IMR-90 (cell line): ENCODE results near the gene ESYT1. TPM values are rescaled to one million over a fixed set of nuclear protein-coding genes. Genes with fewer than 3 reads are reported as not detected.

ENCODE experiments used
- ATAC-seq: fragments of 200-7000 bp; cut with Tn5 transposase; 2 replicates; pipeline ENCODE4 v1.9.1; 2020; ENCODE audit warnings: low read depth, mild to moderate bottlenecking, moderate library complexity
- BruUV-seq: library from RNA; stranded (reverse); fragments of 400-500 nt; replicated peaks from 2 replicates; lab custom pipeline; 2021; lab: Mats Ljungman, UMichigan
- CTCF ChIA-PET: fragments of 300-600 bp; formaldehyde crosslinking; extraction: SDS; loops from one replicate; lab custom pipeline; 2021; ENCODE audit warnings: antibody characterized with exemption; lab: Yijun Ruan, JAX
- POLR2A ChIA-PET: fragments of 300-600 bp; sonication (Branson Sonifier 250); formaldehyde crosslinking; loops from one replicate; lab custom pipeline; 2022; ENCODE audit warnings: antibody characterized with exemption; ENCODE audit not compliant: unreplicated experiment; lab: Charles Lee
- DNase-seq: peaks from one replicate; pipeline ENCODE4 v3.0.0; 2013
- H2AFZ ChIP-seq: replicated peaks from 2 replicates; pipeline ENCODE3; 2013; ENCODE audit warnings: low read length, mild to moderate bottlenecking; ENCODE audit not compliant: poor library complexity
- H2AK5ac ChIP-seq: 2 replicates; pipeline ENCODE4 v1.6.1; 2013; ENCODE audit warnings: low read depth, low read length, inconsistent platforms
- H2AK9ac ChIP-seq: replicated peaks from 2 replicates; pipeline ENCODE3; 2013; ENCODE audit warnings: mild to moderate bottlenecking, low read depth, low read length, moderate library complexity; ENCODE audit not compliant: poor library complexity
- H2BK120ac ChIP-seq: 2 replicates; pipeline ENCODE4 v1.6.1; 2013; ENCODE audit warnings: low read depth, low read length, inconsistent platforms
- H2BK15ac ChIP-seq: 3 replicates; pipeline ENCODE4 v1.6.1; 2013; ENCODE audit warnings: low read depth, low read length, inconsistent platforms
- H2BK20ac ChIP-seq: 2 replicates; pipeline ENCODE4 v1.6.1; 2013; ENCODE audit warnings: low read depth, mild to moderate bottlenecking, inconsistent platforms, low read length, moderate library complexity
- H2BK5ac ChIP-seq: 2 replicates; pipeline ENCODE4 v1.6.1; 2013; ENCODE audit warnings: mild to moderate bottlenecking, low read depth, low read length, inconsistent platforms; ENCODE audit not compliant: poor library complexity, severe bottlenecking
- H3K14ac ChIP-seq: replicated peaks from 2 replicates; pipeline ENCODE4 v1.6.1; 2013; ENCODE audit warnings: low read depth, low read length, inconsistent platforms
- H3K18ac ChIP-seq: 2 replicates; pipeline ENCODE4 v1.6.1; 2013; ENCODE audit warnings: low read depth, low read length, control low read depth
- H3K23ac ChIP-seq: 2 replicates; pipeline ENCODE4 v1.6.1; 2013; ENCODE audit warnings: low read depth, low read length, inconsistent platforms
- H3K27ac ChIP-seq: 2 replicates; pipeline ENCODE4 v1.5.1; 2013; ENCODE audit warnings: mild to moderate bottlenecking, control low read depth, low read length; ENCODE audit not compliant: insufficient read depth
- H3K27me3 ChIP-seq: 2 replicates; pipeline ENCODE4 v1.6.1; 2013; ENCODE audit warnings: low read length; ENCODE audit not compliant: control insufficient read depth, insufficient read depth
- H3K36me3 ChIP-seq: 2 replicates; pipeline ENCODE4 v1.6.1; 2013; ENCODE audit warnings: low read length, mixed read lengths; ENCODE audit not compliant: control insufficient read depth, insufficient read depth
- H3K4ac ChIP-seq: 2 replicates; pipeline ENCODE4 v1.6.1; 2013; ENCODE audit warnings: low read depth, low read length, inconsistent platforms
- H3K4me1 ChIP-seq: 2 replicates; pipeline ENCODE4 v1.6.1; 2013; ENCODE audit warnings: low read length, mixed read lengths; ENCODE audit not compliant: control insufficient read depth, insufficient read depth
- H3K4me2 ChIP-seq: 2 replicates; pipeline ENCODE4 v1.6.1; 2013; ENCODE audit warnings: low read depth, mild to moderate bottlenecking, control low read depth, low read length, moderate library complexity
- H3K4me3 ChIP-seq: 2 replicates; pipeline ENCODE4 v1.5.1; 2013; ENCODE audit warnings: low read depth, mild to moderate bottlenecking, control low read depth, low read length, moderate library complexity; ENCODE audit not compliant: insufficient read depth
- H3K56ac ChIP-seq: 2 replicates; pipeline ENCODE4 v1.6.1; 2013; ENCODE audit warnings: low read length, inconsistent platforms; ENCODE audit not compliant: insufficient read depth; ENCODE audit errors: extremely low read depth
- H3K79me1 ChIP-seq, 2 experiments: 2 replicates each; pipeline ENCODE4 v1.6.1; 2013; ENCODE audit warnings: low read length in 2 of 2, inconsistent platforms in 1 of 2, low read depth in 1 of 2
- H3K9ac ChIP-seq: 2 replicates; pipeline ENCODE4 v1.6.1; 2013; ENCODE audit warnings: low read depth, low read length, control low read depth
- H3K9me1 ChIP-seq: 2 replicates; pipeline ENCODE4 v1.6.1; 2013; ENCODE audit warnings: low read length, inconsistent platforms; ENCODE audit not compliant: insufficient read depth
- H3K9me3 ChIP-seq: 2 replicates; pipeline ENCODE4 v1.6.1; 2013; ENCODE audit warnings: low read length; ENCODE audit not compliant: control insufficient read depth, insufficient read depth
- H4K20me1 ChIP-seq: 2 replicates; pipeline ENCODE4 v1.6.1; 2013; ENCODE audit warnings: low read length, inconsistent platforms; ENCODE audit not compliant: insufficient read depth
- H4K5ac ChIP-seq: 2 replicates; pipeline ENCODE4 v1.6.1; 2013; ENCODE audit warnings: mild to moderate bottlenecking, low read depth, low read length, control low read depth
- H4K8ac ChIP-seq, 2 experiments: 2 replicates each; pipeline ENCODE4 v1.6.1; 2013; ENCODE audit warnings: low read depth in 2 of 2, low read length in 2 of 2, control low read depth in 1 of 2, inconsistent platforms in 1 of 2
- H4K91ac ChIP-seq: 2 replicates; pipeline ENCODE4 v1.6.1; 2013; ENCODE audit warnings: low read depth, low read length, inconsistent platforms; ENCODE audit not compliant: insufficient read depth
- BHLHE40 ChIP-seq: fragments of 150-350 bp; IDR thresholded peaks from 2 replicates; pipeline ENCODE4 v1.6.1; 2016; ENCODE audit warnings: mild to moderate bottlenecking, low read depth, low read length
- CEBPB ChIP-seq: IDR thresholded peaks from 2 replicates; pipeline ENCODE4 v1.6.1; 2012; ENCODE audit warnings: low read depth, low read length, improper control_type of control experiment
- FOS ChIP-seq: fragments of 150-350 bp; IDR thresholded peaks from 2 replicates; pipeline ENCODE4 v1.6.1; 2016; ENCODE audit warnings: low read depth, low read length
- MAFK ChIP-seq: IDR thresholded peaks from 2 replicates; pipeline ENCODE4 v1.6.1; 2012; ENCODE audit warnings: low read depth, low read length, improper control_type of control experiment
- MAZ ChIP-seq: IDR thresholded peaks from 2 replicates; pipeline ENCODE4 v1.6.1; 2012; ENCODE audit warnings: low read depth, mild to moderate bottlenecking, low read length, improper control_type of control experiment, moderate library complexity, borderline replicate concordance
- MXI1 ChIP-seq: IDR thresholded peaks from 2 replicates; pipeline ENCODE4 v1.6.1; 2012; ENCODE audit warnings: low read depth, mild to moderate bottlenecking, low read length, moderate library complexity, borderline replicate concordance
- NFE2L2 ChIP-seq: fragments of 150-350 bp; IDR thresholded peaks from 2 replicates; pipeline ENCODE4 v1.6.1; 2016; ENCODE audit warnings: low read depth, mild to moderate bottlenecking, low read length
- RAD21 ChIP-seq: IDR thresholded peaks from 2 replicates; pipeline ENCODE4 v1.6.1; 2012; ENCODE audit warnings: low read length, improper control_type of control experiment
- RCOR1 ChIP-seq: IDR thresholded peaks from 2 replicates; pipeline ENCODE4 v1.6.1; 2012; ENCODE audit warnings: mild to moderate bottlenecking, low read length, improper control_type of control experiment; ENCODE audit not compliant: insufficient replicate concordance
- RFX5 ChIP-seq: IDR thresholded peaks from 2 replicates; pipeline ENCODE4 v1.8.0; 2012; ENCODE audit warnings: low read depth, mild to moderate bottlenecking, low read length, moderate library complexity
- SMC3 ChIP-seq: fragments of 150-350 bp; IDR thresholded peaks from 2 replicates; pipeline ENCODE4 v1.6.1; 2016; ENCODE audit warnings: low read depth, mild to moderate bottlenecking, antibody characterized with exemption, low read length, moderate library complexity
- WGBS, 2 experiments: methylation state at CpG; one replicate each; pipeline versions ENCODE4 v1.1.5 to v1.1.7; 2013; ENCODE audit warnings: missing lambda C conversion rate in 2 of 2; ENCODE audit not compliant: insufficient read length in 1 of 2; ENCODE audit errors: extremely low coverage in 2 of 2; 5-methylcytosine and 5-hydroxymethylcytosine counted together
- dilution Hi-C: fragments of 300-500 bp; cut with HindIII; formaldehyde crosslinking; loops from one replicate; pipeline ENCODE4 v1.14.3; 2018; ENCODE audit warnings: low sequenced_read_pairs; ENCODE audit not compliant: unreplicated experiment
- in situ Hi-C: fragments of 300-500 bp; cut with MboI; formaldehyde crosslinking; loops from 3 replicates; pipeline ENCODE4 v1.14.3; 2019; ENCODE audit warnings: low sequenced_read_pairs, inconsistent platforms, mixed read lengths
- intact Hi-C: fragments of 100-400 bp; cut with micrococcal nuclease; formaldehyde crosslinking; loops from 2 replicates; pipeline ENCODE4 v1.10.0; 2022
- polyA plus RNA-seq, 3 experiments: library from polyadenylated mRNA; depleted of rRNA; stranded (reverse); fragments of >200 nt; gene quantifications; 2 replicates each; pipeline ENCODE4 v1.2.3, GENCODE V29; 2012; ENCODE audit warnings: low replicate concordance in 1 of 3
- total RNA-seq: library from RNA; depleted of rRNA; stranded (reverse); fragments of >200 nt; gene quantifications from 2 replicates; pipeline ENCODE4 v1.2.3, GENCODE V29; 2012
- TF ChIP-seq, protein P1 (sequence below): fragments of 150-350 bp; IDR thresholded peaks from 2 replicates; pipeline ENCODE4 v1.6.1; 2016; ENCODE audit warnings: low read depth, mild to moderate bottlenecking, low read length, moderate library complexity, borderline replicate concordance
- TF ChIP-seq, protein P2 (sequence below): conservative IDR thresholded peaks from 2 replicates; pipeline ENCODE4 v1.5.1; 2012; ENCODE audit warnings: mild to moderate bottlenecking, low read depth, low read length, improper control_type of control experiment

The ESYT1 gene
- total and polyA plus RNA-seq, 2 of the 4 experiments (the other 2 are of a cell fraction), result 150 to 153 TPM

DNA sequence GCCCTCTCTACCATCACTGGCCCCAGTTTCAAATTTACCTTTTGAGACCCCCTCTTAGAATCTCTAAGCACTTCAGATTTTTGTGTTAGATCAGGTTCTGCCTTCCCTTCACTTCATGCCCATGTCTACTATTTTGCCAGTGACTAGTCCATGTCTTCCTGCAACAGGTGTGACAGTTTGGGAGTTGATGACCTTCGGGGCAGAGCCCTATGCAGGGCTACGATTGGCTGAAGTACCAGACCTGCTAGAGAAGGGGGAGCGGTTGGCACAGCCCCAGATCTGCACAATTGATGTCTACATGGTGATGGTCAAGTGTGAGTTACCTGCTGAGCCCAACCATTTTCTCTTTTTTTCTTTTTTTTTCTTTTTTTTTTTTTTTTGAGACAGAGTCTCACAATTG lies 29.5 kb upstream of the ESYT1 start:
- Histone ChIP-seq H3K9me3 (no peaks in the 10 kb centered on the region), H2AFZ (no peak overlapping the region), H3K23ac (no peak overlapping the region), H3K27ac (no peak overlapping the region), H3K27me3 (peaks cover 43% of the 10 kb centered on the region), H2BK5ac (no peak overlapping the region), H3K56ac (no peak overlapping the region), H3K14ac (no peak overlapping the region), H3K4me2 (no peak overlapping the region), H3K36me3 (no peaks in the 10 kb centered on the region), H3K9me1 (0 out of 2 replicates have a peak, but pooled peaks cover 2% of the 10 kb centered on the region), H4K8ac (no peak overlapping the region), H2AK9ac (no peak overlapping the region), H4K5ac (no peak overlapping the region), H2BK120ac (no peak overlapping the region), H3K9ac (no peak overlapping the region), H4K91ac (no peak overlapping the region), H3K4me1 (no peaks in the 10 kb centered on the region), H3K4me3 (no peak overlapping the region), H2BK20ac (no peak overlapping the region), H3K18ac (no peak overlapping the region), H2BK15ac (no peak overlapping the region), H3K4ac (no peak overlapping the region), H4K20me1 (no peaks in the 10 kb centered on the region), H2AK5ac (no peak overlapping the region), H3K79me1 (no peaks in the 10 kb centered on the region; a peak in 1 of 4 replicates)
- DNase-seq (no peak), ATAC-seq (no peak)
- BruUV-seq, result no TSS peak
- WGBS, 2 experiments, result no CpG with 5 or more reads among the region's 3 CpGs
- POLR2A ChIA-PET, result no interaction called here
- dilution Hi-C loops, result no loop called here
- TF ChIP-seq, protein P1, sequence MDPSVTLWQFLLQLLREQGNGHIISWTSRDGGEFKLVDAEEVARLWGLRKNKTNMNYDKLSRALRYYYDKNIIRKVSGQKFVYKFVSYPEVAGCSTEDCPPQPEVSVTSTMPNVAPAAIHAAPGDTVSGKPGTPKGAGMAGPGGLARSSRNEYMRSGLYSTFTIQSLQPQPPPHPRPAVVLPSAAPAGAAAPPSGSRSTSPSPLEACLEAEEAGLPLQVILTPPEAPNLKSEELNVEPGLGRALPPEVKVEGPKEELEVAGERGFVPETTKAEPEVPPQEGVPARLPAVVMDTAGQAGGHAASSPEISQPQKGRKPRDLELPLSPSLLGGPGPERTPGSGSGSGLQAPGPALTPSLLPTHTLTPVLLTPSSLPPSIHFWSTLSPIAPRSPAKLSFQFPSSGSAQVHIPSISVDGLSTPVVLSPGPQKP, result no peak
- TF ChIP-seq, protein P2, sequence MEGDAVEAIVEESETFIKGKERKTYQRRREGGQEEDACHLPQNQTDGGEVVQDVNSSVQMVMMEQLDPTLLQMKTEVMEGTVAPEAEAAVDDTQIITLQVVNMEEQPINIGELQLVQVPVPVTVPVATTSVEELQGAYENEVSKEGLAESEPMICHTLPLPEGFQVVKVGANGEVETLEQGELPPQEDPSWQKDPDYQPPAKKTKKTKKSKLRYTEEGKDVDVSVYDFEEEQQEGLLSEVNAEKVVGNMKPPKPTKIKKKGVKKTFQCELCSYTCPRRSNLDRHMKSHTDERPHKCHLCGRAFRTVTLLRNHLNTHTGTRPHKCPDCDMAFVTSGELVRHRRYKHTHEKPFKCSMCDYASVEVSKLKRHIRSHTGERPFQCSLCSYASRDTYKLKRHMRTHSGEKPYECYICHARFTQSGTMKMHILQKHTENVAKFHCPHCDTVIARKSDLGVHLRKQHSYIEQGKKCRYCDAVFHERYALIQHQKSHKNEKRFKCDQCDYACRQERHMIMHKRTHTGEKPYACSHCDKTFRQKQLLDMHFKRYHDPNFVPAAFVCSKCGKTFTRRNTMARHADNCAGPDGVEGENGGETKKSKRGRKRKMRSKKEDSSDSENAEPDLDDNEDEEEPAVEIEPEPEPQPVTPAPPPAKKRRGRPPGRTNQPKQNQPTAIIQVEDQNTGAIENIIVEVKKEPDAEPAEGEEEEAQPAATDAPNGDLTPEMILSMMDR, result no peak
- TF ChIP-seq RAD21, result no peak
- TF ChIP-seq FOS, result no peak
- TF ChIP-seq CEBPB, result no peak
- no peak for TF ChIP-seq MAZ
- TF ChIP-seq SMC3, result no peak
- TF ChIP-seq MAFK, result no peak
- TF ChIP-seq MXI1, result no peak
- TF ChIP-seq NFE2L2, result no peak
- TF ChIP-seq RCOR1, result no peak
- TF ChIP-seq RFX5, result no peak
- TF ChIP-seq BHLHE40, result no peak
- intact Hi-C loops, result no loop called here
- CTCF ChIA-PET, result interaction anchor here (0.6 kb wide), 1 partner anchor 51 kb away, joined by 4 read pairs; no protein-coding TSS in a partner anchor
- in situ Hi-C loops, result no loop called here
